ENCODE results near the gene MTNR1A.

Gene MTNR1A

DNA sequence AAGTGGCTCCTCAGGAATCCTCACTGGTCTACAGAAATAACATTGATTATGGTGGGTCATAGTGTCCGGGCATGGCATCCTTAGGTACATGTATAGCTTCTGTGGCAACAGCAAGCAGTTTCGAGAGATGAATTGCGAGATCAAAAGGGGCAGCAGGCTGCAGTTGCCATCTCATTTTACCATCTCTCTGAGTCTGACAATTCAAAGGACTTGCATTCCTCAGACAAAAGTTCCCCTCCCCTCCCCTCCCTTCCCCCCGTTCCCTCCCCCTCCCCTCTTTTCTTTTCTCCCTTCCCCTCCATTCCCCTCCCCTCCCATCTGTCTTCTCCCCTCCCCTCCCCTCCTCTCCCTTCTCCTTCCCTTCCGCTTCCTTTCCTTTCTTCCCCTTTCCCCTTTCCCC lies 70.2 kb downstream of the MTNR1A start:
- DNase-seq = no peak

DNA sequence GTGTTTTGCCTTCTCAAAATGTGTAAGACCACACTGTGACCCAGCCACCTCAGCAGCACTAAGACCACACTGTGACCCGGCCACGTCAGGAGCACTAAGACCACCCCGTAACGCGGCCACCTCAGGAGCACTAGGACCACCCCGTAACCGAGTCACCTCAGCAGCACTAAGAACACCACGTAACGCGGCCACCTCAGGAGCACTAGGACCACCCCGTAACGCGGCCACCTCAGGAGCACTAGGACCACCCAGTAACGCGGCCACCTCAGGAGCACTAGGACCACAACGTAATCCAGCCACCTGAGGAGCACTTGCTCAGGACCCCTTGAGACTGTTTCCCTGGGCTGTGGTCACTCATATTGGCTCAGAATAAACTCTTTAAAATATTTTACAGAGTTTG lies 71.7 kb downstream of the MTNR1A start:
- DNase-seq = no peak
